ENCODE results near the gene MYF6. TPM values are rescaled to one million over a fixed set of nuclear protein-coding genes. Genes with fewer than 3 reads are reported as not detected.

Gene MYF6
- total and polyA plus RNA-seq, 2 donors from 2014 or later, result not detected

DNA sequence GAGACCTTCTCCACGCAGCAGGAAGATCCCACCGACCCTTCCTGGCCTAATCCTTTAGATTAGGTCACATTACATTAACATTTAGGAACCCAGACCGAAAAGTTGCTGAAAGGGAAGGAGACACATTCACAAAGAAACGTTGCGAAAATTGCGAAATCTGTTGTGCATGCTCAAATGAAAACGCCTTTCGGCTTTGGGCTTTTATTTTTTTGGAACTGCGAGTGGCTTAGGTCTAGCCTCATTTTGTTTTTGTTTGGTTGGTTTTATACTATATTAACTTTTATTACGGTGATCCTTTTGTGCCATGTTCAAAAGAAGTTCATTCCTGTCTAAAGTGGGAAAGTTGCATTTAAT, 1.5 kb downstream of the MYF6 start:
- intact Hi-C loops (cut with DNase I), result no loop called here
- Histone ChIP-seq H3K9me3 (ENCODE audit: control insufficient read depth in 2 of 3, insufficient read depth in 1 of 3, low read length in 3 of 3) (no peaks in the 10 kb centered on the region), H3K27ac (ENCODE audit: low read depth in 2 of 2, low read length in 2 of 2) (no peak overlapping the region), H3K27me3 (ENCODE audit: control insufficient read depth, insufficient read depth, low read length) (peaks cover 34% of the 10 kb centered on the region), H3K4me1 (ENCODE audit: control insufficient read depth in 2 of 3, insufficient read depth in 2 of 3, low read depth in 1 of 3, low read length in 3 of 3) (peaks cover 0 to 5% (median 0%) of the 10 kb centered on the region in 3 donors), H3K4me3 (ENCODE audit: low read length in 3 of 3) (peak overlapping the region in 1 of 3 donors; percentile 38), H3K9ac (ENCODE audit: low read length in 3 of 3) (no peak overlapping the region), H3K36me3 (ENCODE audit: control insufficient read depth in 2 of 3, insufficient read depth in 3 of 3, low read length in 3 of 3) (no peaks in the 10 kb centered on the region)
- no peak for FAIRE-seq
- no peak for DNase-seq
- TF ChIP-seq, protein P1, sequence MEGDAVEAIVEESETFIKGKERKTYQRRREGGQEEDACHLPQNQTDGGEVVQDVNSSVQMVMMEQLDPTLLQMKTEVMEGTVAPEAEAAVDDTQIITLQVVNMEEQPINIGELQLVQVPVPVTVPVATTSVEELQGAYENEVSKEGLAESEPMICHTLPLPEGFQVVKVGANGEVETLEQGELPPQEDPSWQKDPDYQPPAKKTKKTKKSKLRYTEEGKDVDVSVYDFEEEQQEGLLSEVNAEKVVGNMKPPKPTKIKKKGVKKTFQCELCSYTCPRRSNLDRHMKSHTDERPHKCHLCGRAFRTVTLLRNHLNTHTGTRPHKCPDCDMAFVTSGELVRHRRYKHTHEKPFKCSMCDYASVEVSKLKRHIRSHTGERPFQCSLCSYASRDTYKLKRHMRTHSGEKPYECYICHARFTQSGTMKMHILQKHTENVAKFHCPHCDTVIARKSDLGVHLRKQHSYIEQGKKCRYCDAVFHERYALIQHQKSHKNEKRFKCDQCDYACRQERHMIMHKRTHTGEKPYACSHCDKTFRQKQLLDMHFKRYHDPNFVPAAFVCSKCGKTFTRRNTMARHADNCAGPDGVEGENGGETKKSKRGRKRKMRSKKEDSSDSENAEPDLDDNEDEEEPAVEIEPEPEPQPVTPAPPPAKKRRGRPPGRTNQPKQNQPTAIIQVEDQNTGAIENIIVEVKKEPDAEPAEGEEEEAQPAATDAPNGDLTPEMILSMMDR (IDR thresholded peaks at IDR 0.05; ENCODE audit: borderline replicate concordance, extremely low read depth, insufficient read depth), result no peak

DNA sequence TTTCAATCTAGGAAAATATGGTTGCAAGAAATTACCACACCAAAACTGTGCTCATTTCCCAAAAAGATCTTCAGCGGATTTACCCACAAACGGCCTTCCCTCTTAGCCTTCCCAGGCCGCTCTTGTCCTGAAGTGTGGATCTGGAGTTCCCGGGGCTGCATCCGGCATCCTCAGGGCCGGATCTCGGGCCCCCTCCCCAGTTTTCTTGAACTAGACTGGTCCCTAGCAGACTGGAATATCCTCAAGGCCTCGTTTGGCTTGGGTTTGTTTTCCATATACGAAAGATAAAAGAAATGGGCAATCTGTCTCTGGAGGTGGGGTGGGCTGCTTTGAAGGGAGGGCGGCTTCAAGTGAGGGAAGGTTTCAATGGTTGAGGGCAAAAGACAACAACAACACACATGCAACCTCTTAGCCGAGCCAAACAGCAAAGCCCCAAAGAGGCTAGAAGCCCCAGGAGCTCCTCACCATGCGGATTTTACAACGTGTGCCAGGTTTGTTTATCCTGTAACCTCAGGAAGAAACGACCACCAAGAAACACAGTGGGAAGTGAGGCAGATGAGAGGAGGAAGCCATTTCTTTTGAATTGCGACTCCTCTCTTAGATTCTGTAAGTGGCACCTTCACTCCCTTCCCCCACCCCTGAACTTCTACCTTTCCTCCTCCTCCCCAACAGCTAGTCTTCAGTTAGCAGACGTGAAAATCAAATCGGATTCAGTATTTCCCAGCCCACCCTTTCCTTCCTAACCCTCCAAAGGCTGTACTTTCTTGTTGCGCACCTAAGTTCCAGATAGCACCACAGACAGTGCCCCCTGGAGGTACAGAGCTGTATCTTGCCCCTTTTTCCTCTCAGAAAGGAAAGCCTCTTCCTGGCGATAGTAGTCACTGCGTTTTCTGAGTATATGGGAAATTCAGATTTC, 2.6 kb downstream of the MYF6 start:
- DNase-seq (peak in 2 of 5 donors; percentile 24 to 45), FAIRE-seq (no peak)
- Histone ChIP-seq H3K4me3 (ENCODE audit: low read length in 3 of 3) (peak overlapping the region in 1 of 3 donors; percentile 30), H3K27me3 (ENCODE audit: control insufficient read depth, insufficient read depth, low read length) (peaks cover 44% of the 10 kb centered on the region), H3K4me1 (ENCODE audit: control insufficient read depth in 2 of 3, insufficient read depth in 2 of 3, low read depth in 1 of 3, low read length in 3 of 3) (peaks cover 0 to 5% (median 3%) of the 10 kb centered on the region in 3 donors), H3K27ac (ENCODE audit: low read depth in 2 of 2, low read length in 2 of 2) (no peak overlapping the region), H3K9ac (ENCODE audit: low read length in 3 of 3) (no peak overlapping the region), H3K36me3 (ENCODE audit: control insufficient read depth in 2 of 3, insufficient read depth in 3 of 3, low read length in 3 of 3) (no peaks in the 10 kb centered on the region), H3K9me3 (ENCODE audit: control insufficient read depth in 2 of 3, insufficient read depth in 1 of 3, low read length in 3 of 3) (no peaks in the 10 kb centered on the region)
- TF ChIP-seq, protein P1 (IDR thresholded peaks at IDR 0.05; ENCODE audit: borderline replicate concordance, extremely low read depth, insufficient read depth), result peak; percentile 43
- intact Hi-C loops (cut with DNase I), result no loop called here

DNA sequence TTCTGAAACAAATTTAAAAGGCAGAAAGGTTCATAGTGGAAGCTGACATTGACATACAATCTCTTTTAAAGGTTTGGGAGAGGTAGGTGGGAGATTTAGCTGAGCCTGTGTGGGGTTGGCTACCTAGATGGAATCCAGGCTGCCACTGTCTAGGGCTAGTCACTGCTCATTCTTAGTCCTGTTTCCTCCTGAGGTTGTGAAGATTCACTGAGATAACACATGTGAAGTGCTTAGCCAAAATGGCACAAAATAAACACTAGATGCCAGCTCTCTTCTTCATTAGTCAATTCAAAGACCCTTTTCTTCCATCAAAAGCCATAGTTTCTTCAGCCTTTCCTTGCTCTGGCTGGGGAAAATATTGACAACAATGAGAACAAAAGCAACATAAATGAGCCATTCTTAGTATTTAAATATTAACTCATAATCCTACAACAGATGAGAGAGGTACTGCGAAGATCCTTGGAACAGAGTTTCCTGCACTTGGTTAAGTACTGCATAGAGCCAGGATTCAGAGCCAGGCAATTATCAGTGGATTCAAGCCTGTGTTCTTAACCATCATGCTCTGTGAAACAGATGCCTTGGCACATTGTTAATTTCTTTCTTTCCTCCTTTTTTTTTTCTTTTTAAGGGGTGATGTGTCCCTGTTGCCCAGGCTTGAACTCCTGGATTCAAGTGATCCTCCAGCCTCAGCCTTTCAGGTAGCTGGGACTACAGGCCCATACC, 3.5 kb downstream of the MYF6 start:
- intact Hi-C loops (cut with DNase I), result no loop called here
- no peaks in the 10 kb centered on the region for H3K36me3 ChIP-seq (ENCODE audit: control insufficient read depth in 2 of 3, insufficient read depth in 3 of 3, low read length in 3 of 3)
- DNase-seq (no peak), FAIRE-seq (no peak)
- H3K9ac ChIP-seq (ENCODE audit: low read length in 3 of 3), result no peak overlapping the region
- peaks cover 50% of the 10 kb centered on the region for H3K27me3 ChIP-seq (ENCODE audit: control insufficient read depth, insufficient read depth, low read length)
- H3K9me3 ChIP-seq (ENCODE audit: control insufficient read depth in 2 of 3, insufficient read depth in 1 of 3, low read length in 3 of 3), result no peaks in the 10 kb centered on the region
- H3K4me3 ChIP-seq (ENCODE audit: low read length in 3 of 3), result peak overlapping the region in 1 of 3 donors; percentile 30
- H3K27ac ChIP-seq (ENCODE audit: low read depth in 2 of 2, low read length in 2 of 2), result no peak overlapping the region
- TF ChIP-seq, protein P1 (IDR thresholded peaks at IDR 0.05; ENCODE audit: borderline replicate concordance, extremely low read depth, insufficient read depth), result no peak
- H3K4me1 ChIP-seq (ENCODE audit: control insufficient read depth in 2 of 3, insufficient read depth in 2 of 3, low read depth in 1 of 3, low read length in 3 of 3), result peaks cover 0 to 5% (median 3%) of the 10 kb centered on the region in 3 donors
